HuH-7 (cell line): ENCODE data around the gene PHKA2.
"Not testable (repeated sequence)": the region's sequence is repeated elsewhere in the genome, so short reads cannot be mapped to it uniquely, and the experiment has no call there.

ENCODE experiments used
- DNase-seq: peaks from one replicate; pipeline ENCODE4 v3.0.0; 2011; ENCODE audit warnings: low spot score

Gene PHKA2

DNA sequence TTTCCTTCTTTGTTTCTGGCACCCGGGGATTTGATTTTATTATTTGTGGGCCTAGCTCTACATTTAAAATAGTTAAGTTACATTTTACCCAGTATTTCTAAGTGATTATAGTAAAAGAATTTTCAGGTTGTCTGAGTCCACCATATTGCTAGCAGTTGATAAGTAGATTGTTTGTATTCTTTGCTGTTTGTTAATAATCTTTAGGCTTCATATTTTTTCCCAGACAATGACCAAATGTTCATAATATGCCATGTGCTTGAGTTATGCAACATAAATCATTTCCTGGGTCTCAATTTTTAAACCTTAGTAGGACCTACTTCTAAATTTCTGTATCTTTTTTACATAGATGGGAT lies 127.3 kb downstream of the PHKA2 start:
- no peak for DNase-seq

DNA sequence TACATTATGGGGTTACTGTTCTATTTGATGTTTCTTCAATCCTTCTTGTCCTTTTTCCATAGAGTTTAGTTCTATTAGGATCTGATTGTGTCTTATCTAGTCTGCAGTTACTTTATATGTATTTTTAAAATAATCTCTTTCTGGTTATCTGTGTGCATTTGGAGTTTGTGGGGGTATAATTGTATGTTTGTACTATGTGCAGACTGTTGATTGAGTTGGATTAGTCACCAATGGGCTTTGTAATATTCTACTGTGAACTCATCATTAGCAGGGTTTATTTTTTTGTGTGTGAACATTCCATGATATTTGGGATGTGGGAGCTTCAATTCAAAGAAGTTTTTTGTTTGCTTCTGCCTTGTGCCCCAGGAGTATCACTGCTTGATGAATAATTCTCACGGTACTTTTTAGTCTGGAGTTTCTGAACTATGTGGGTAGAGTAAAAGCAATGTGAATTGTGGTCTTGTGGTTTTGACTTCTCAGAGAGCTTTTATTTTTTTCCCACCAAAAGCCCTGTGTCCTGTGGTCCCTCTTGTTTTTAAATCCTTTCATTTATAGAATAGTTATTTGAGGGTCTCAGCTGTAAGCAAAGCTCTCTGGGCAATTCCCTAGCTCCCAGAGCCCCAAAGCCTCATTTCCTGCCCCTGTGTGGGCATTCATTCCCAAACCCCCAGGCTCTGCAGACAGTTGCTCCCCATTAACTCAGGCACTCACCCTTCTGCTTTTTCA lies 127.8 kb downstream of the PHKA2 start:
- no peak for DNase-seq

DNA sequence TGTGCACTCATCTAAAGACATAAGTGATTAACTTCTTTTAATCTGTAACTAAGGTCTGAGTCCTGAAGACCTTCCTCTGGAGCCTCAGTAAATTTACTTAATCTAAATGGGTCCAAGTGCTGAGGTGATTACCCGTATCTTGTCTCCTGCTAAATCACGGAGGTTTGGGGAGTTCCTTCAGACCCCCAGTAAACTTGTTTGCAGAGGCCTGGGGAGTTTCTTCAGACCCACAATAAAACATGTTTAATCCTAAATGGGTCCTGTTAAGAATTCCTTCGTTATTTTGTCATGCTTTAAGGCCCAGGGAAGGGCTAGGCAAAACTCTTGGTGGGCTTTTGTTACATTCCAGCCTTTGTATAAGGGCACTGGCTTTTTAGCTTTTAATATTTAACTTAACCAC lies 136.0 kb downstream of the PHKA2 start:
- DNase-seq, result not testable (repeated sequence)
